Middle frontal gyrus (tissue), 1 donor: Measurements from ENCODE around the gene RND1.

Source experiments
- DNase-seq: peaks from one replicate; pipeline ENCODE4 v3.0.0-alpha.2; 2015; ENCODE audit warnings: low spot score; ENCODE audit errors: extremely low spot score

RND1 gene

GRCh38 chr12:48811437-48812090 lies 54.1 kb downstream of the RND1 start:
- no peak for DNase-seq

DNA sequence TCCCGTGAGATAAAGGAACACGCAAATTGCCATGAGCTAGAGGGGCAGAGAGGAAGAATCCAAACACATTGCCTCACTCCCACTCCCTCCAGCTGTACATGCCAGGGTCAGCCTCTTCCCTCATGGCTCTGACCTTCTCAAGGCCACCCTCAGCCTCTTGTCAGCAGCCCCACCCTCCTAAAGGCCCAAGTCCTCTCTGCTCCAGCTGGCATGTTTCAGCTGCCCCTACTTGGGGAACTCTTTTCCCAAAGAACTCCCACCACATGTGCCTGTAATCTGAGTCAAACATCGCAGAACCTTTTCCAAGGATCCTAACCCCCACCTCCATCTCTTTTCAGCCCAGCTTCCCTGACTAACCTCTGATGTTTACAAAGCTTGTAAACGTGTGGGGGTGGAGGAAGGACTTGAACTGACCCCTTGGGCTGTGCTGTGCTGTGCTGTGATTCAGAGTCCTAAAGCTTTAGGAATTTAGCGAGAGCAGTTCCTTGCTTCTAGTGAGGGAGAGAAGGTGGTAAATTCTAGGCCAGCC lies 54.7 kb downstream of the RND1 start:
- no peak for DNase-seq

GRCh38 chr12:48807981-48808380 lies 57.7 kb downstream of the RND1 start:
- no peak for DNase-seq
